NB4 (cell line): ENCODE results near the gene PEPD.

Experiments
- TF ChIP-seq, protein P1 (sequence below): IDR thresholded peaks from one replicate; pipeline ENCODE4 v1.5.1; 2012; ENCODE audit warnings: low read depth, low read length
- TF ChIP-seq, protein P2 (sequence below): IDR thresholded peaks from 2 replicates; pipeline ENCODE4 v1.6.1; 2011; ENCODE audit warnings: low read depth, low read length

DNA sequence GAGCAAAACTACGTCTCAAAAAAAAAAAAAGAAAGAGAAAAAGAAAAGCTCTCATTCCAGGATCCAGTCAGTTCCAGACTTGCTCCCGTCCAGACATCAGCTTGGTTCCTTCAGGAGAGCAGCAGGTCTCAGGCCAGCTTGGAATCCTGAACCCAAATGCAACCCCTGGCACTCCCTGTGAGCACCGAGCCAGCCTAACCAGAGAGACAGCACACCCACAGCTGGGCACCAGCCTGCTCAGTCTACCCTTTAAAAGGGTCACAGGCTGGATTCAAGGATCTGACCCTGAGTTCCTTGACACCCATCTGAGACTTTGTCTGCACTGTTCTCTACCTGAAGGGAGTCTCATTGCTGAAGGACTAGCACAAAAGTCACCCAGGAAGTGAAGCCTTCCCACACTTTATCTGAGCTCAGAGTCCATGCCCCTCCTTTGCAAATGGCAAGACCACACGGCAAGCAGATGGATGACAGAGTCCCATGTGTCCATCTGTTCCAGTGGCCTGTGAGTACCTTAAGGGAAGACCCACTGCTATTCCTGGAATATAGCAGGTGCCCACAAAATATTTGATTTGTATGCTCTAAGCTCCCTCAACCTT lies 1.4 kb downstream of the PEPD start:
- TF ChIP-seq, protein P1, sequence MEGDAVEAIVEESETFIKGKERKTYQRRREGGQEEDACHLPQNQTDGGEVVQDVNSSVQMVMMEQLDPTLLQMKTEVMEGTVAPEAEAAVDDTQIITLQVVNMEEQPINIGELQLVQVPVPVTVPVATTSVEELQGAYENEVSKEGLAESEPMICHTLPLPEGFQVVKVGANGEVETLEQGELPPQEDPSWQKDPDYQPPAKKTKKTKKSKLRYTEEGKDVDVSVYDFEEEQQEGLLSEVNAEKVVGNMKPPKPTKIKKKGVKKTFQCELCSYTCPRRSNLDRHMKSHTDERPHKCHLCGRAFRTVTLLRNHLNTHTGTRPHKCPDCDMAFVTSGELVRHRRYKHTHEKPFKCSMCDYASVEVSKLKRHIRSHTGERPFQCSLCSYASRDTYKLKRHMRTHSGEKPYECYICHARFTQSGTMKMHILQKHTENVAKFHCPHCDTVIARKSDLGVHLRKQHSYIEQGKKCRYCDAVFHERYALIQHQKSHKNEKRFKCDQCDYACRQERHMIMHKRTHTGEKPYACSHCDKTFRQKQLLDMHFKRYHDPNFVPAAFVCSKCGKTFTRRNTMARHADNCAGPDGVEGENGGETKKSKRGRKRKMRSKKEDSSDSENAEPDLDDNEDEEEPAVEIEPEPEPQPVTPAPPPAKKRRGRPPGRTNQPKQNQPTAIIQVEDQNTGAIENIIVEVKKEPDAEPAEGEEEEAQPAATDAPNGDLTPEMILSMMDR = no peak
- TF ChIP-seq, protein P2, sequence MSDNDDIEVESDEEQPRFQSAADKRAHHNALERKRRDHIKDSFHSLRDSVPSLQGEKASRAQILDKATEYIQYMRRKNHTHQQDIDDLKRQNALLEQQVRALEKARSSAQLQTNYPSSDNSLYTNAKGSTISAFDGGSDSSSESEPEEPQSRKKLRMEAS = no peak
